SKM-1 treated with dmso at 0.1 percent for 144 hours (cell line): ENCODE measurements around the gene PDXK.
A peak's percentile ranks its signal among the peaks of the same experiment; 100 is the strongest.

Source experiments
- DNase-seq: peaks from one replicate; lab custom pipeline; 2025; ENCODE audit not compliant: unreplicated experiment; lab: John Stamatoyannopoulos, UW

PDXK gene

GRCh38 chr21:43802713-43803313 lies 83.9 kb downstream of the PDXK start:
- DNase-seq: no peak

- DNase-seq: no peak
These were observed 84.8 kb downstream of the PDXK start for GRCh38 chr21:43803558-43804300.

GRCh38 chr21:43805275-43805800 lies 86.4 kb downstream of the PDXK start:
- DNase-seq: no peak

- DNase-seq: no peak
These were observed 87.2 kb downstream of the PDXK start for GRCh38 chr21:43806017-43806710.

- no peak for DNase-seq
These were observed 89.4 kb downstream of the PDXK start for GRCh38 chr21:43808367-43808766.

- no peak for DNase-seq
These were observed 89.9 kb downstream of the PDXK start for GRCh38 chr21:43808832-43809251.

GRCh38 chr21:43809346-43809799 lies 90.4 kb downstream of the PDXK start:
- DNase-seq: no peak

GRCh38 chr21:43809853-43810504 lies 91.0 kb downstream of the PDXK start:
- DNase-seq: no peak

GRCh38 chr21:43810505-43811261 lies 91.8 kb downstream of the PDXK start:
- DNase-seq: peak; percentile 74

- DNase-seq: no peak
These were observed 92.6 kb downstream of the PDXK start for GRCh38 chr21:43811262-43812105.
